ENCODE data around the gene ITPR2. TPM values are rescaled to one million over a fixed set of nuclear protein-coding genes. Genes with fewer than 3 reads are reported as not detected.
A peak's percentile ranks its signal among the peaks of the same experiment; 100 is the strongest.

ITPR2 gene
- total and polyA plus RNA-seq, 2 of the 13 experiments (the other 11 are each of a cell fraction or from before 2014, with no cell fraction given): 31.9 to 81.9 TPM

DNA sequence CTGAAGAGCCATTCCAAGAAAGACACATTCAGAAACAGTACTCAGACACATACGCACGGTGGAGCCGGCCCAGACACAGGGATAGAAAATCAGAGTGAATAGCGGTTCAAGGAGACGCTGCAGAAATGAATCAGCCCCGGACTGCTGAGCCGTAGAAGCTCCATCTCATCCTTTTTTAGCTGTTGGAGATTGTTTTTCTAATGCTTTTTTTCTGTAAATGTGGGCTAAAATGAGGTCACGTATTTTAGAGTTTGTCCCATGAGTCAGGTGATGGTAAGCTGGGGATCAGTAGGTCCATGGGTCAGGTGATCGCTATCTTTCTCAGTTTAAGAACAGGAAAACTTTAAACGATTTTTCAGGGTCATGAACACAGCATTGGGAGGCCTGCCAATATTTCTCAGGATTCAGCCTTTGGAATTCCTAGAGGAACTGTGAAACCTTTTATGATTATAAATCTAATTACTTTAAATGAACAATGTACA, 202.4 kb downstream of the ITPR2 start (continued):
- TF ChIP-seq, protein P1, sequence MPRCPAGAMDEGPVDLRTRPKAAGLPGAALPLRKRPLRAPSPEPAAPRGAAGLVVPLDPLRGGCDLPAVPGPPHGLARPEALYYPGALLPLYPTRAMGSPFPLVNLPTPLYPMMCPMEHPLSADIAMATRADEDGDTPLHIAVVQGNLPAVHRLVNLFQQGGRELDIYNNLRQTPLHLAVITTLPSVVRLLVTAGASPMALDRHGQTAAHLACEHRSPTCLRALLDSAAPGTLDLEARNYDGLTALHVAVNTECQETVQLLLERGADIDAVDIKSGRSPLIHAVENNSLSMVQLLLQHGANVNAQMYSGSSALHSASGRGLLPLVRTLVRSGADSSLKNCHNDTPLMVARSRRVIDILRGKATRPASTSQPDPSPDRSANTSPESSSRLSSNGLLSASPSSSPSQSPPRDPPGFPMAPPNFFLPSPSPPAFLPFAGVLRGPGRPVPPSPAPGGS (CRISPR knock-in tag; IDR thresholded peaks at IDR 0.05): no peak
- peak; percentile 42; the same call in 1 of the 2 replicates for TF ChIP-seq NCOA2 (CRISPR knock-in tag; IDR thresholded peaks at IDR 0.05)
- TF ChIP-seq TFDP2 (CRISPR knock-in tag; IDR thresholded peaks at IDR 0.05): no peak
- no peak for TF ChIP-seq ZSCAN25 (CRISPR knock-in tag; IDR thresholded peaks at IDR 0.05)
- TF ChIP-seq STAT6 (CRISPR knock-in tag; IDR thresholded peaks at IDR 0.05; ENCODE audit: borderline replicate concordance): no peak
- TF ChIP-seq, protein P2, sequence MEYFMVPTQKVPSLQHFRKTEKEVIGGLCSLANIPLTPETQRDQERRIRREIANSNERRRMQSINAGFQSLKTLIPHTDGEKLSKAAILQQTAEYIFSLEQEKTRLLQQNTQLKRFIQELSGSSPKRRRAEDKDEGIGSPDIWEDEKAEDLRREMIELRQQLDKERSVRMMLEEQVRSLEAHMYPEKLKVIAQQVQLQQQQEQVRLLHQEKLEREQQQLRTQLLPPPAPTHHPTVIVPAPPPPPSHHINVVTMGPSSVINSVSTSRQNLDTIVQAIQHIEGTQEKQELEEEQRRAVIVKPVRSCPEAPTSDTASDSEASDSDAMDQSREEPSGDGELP (IDR thresholded peaks at IDR 0.05; ENCODE audit: borderline replicate concordance, low read depth): peak; percentile 65; the same call in 1 of the 2 replicates
- TF ChIP-seq KLF16 (CRISPR knock-in tag; IDR thresholded peaks at IDR 0.05): no peak
- no peak for TF ChIP-seq ZNF629 (CRISPR knock-in tag; conservative IDR thresholded peaks at IDR 0.05)
- no peak; the same call in 1 of the 2 replicates for TF ChIP-seq RXRA (CRISPR knock-in tag; IDR thresholded peaks at IDR 0.05)
- TF ChIP-seq, protein P3, sequence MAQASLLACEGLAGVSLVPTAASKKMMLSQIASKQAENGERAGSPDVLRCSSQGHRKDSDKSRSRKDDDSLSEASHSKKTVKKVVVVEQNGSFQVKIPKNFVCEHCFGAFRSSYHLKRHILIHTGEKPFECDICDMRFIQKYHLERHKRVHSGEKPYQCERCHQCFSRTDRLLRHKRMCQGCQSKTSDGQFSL (CRISPR knock-in tag; IDR thresholded peaks at IDR 0.05): no peak
- TF ChIP-seq, protein P4, sequence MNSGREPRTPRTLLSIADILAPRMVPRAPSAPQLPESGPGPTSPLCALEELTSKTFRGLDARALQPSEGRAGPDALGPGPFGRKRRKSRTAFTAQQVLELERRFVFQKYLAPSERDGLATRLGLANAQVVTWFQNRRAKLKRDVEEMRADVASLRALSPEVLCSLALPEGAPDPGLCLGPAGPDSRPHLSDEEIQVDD (CRISPR knock-in tag; IDR thresholded peaks at IDR 0.05; ENCODE audit: borderline replicate concordance): no peak
- TF ChIP-seq, protein P5, sequence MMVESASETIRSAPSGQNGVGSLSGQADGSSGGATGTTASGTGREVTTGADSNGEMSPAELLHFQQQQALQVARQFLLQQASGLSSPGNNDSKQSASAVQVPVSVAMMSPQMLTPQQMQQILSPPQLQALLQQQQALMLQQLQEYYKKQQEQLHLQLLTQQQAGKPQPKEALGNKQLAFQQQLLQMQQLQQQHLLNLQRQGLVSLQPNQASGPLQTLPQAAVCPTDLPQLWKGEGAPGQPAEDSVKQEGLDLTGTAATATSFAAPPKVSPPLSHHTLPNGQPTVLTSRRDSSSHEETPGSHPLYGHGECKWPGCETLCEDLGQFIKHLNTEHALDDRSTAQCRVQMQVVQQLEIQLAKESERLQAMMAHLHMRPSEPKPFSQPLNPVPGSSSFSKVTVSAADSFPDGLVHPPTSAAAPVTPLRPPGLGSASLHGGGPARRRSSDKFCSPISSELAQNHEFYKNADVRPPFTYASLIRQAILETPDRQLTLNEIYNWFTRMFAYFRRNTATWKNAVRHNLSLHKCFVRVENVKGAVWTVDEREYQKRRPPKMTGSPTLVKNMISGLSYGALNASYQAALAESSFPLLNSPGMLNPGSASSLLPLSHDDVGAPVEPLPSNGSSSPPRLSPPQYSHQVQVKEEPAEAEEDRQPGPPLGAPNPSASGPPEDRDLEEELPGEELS (CRISPR knock-in tag; IDR thresholded peaks at IDR 0.05): peak; percentile 36; the same call in 1 of the 2 replicates
- no peak for TF ChIP-seq FOXO1 (CRISPR knock-in tag; IDR thresholded peaks at IDR 0.05)
- no peak for TF ChIP-seq TP53 (CRISPR knock-in tag; conservative IDR thresholded peaks at IDR 0.05)
- TF ChIP-seq, protein P6, sequence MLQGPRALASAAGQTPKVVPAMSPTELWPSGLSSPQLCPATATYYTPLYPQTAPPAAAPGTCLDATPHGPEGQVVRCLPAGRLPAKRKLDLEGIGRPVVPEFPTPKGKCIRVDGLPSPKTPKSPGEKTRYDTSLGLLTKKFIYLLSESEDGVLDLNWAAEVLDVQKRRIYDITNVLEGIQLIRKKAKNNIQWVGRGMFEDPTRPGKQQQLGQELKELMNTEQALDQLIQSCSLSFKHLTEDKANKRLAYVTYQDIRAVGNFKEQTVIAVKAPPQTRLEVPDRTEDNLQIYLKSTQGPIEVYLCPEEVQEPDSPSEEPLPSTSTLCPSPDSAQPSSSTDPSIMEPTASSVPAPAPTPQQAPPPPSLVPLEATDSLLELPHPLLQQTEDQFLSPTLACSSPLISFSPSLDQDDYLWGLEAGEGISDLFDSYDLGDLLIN (CRISPR knock-in tag; IDR thresholded peaks at IDR 0.05; ENCODE audit: borderline replicate concordance): no peak
- no peak for TF ChIP-seq ZNF577 (CRISPR knock-in tag; IDR thresholded peaks at IDR 0.05; ENCODE audit: borderline replicate concordance, low read depth)
- TF ChIP-seq, protein P7, sequence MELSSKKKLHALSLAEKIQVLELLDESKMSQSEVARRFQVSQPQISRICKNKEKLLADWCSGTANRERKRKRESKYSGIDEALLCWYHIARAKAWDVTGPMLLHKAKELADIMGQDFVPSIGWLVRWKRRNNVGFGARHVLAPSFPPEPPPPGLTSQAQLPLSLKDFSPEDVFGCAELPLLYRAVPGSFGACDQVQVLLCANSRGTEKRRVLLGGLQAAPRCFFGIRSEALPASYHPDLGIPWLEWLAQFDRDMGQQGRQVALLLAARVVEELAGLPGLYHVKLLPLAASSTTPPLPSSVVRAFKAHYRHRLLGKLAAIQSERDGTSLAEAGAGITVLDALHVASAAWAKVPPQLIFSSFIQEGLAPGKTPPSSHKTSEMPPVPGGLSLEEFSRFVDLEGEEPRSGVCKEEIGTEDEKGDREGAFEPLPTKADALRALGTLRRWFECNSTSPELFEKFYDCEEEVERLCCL (CRISPR knock-in tag; IDR thresholded peaks at IDR 0.05; ENCODE audit: borderline replicate concordance): no peak
